Islet precursor cell (in vitro differentiated cells): ENCODE measurements around the gene TMEFF1.
"Not testable (repeated sequence)": the region's sequence is repeated elsewhere in the genome, so short reads cannot be mapped to it uniquely, and the experiment has no call there.

Experiments
- DNase-seq: peaks from one replicate; pipeline ENCODE4 v3.0.0-alpha.2; 2018

TMEFF1 gene

GRCh38 chr9:100472788-100473275 is at the start of gene TMEFF1:
Gene TMEFF1, plus strand, starts transcription at chr9:100473149. Its CDS starts 396 bp downstream, at chr9:100473545.
- peak; percentile 89 for DNase-seq

- no peak for DNase-seq
Observed at GRCh38 chr9:100425758-100426157, 47.2 kb upstream of the TMEFF1 start.

GRCh38 chr9:100426189-100426529 is 46.8 kb upstream of the TMEFF1 start:
- DNase-seq: no peak

GRCh38 chr9:100426530-100427365 is 46.2 kb upstream of the TMEFF1 start, which contains the start of gene MSANTD3:
Gene MSANTD3, plus strand, starts transcription at chr9:100427143. Its CDS starts 14,796 bp downstream, at chr9:100441939.
- peak; percentile 90 for DNase-seq

- peak; percentile 83 for DNase-seq
Observed at GRCh38 chr9:100427366-100428263, 45.3 kb upstream of the TMEFF1 start.

DNA sequence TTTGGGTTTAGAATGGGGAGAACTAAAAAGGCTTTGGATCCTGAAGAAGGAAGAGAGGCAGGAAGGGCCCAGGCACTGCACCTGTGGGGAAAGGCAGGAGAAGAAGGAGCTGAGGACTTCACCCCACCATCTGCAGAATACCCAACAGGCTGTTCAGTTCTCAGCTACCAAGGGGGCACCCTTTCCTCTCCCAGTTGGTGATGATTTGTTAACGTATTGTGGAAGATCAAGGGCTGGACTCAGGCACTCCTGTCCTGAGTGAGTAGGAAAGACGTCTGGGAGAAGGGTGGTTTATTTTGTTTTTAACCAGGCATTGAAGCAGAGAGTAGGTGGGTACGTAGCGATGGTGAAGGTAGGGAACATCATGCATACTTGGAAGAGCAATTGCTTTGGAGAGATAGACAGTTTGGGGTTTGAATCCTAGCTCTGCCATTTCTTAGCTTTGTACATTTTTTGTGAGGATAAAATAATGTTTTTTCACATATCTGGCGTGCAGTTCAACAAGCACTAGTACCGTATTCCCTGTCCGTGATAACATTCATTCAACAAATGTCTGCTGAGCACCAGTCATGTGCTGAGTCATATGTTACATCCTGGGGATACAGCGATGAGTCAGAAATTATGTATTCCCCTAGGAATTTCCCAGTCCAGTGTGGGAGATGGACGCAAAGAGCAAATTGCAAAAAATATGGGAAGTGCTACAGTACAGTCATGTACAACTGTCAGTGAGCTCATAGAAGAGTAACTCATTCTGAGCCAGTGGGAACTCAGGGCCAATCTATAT is 43.9 kb upstream of the TMEFF1 start:
- DNase-seq: peak; percentile 85

DNA sequence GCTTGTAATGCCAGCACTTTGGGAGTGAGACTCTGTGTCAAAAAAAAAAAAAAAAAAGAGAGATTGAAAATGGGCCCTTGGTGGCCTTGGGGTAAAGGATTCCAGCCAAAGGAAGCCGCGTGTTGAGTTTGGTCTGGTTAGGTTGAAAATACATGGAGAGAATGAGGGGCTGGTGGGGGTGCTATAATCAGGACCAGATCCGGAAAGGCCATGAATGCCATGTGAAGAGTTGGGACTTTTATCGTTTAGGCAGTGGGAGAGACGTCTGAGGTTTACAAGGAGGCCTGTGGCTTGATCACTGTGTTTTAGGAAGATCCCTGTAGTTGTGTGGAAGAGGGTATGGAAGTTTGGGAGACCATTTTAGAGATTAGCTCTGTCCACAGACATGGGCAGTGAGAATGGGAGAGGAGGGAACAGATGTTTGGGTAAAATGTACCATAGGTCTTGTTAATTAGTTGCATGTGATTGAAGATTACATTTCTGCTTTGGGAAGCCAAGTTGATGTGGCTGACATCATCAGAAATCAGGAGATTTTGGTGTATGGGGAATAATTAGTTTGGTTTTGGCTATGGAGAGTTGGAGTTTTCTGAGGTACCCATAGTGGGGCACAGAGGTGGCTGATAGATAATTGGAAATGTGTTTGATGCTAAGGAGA is 42.5 kb upstream of the TMEFF1 start:
- no peak for DNase-seq

DNA sequence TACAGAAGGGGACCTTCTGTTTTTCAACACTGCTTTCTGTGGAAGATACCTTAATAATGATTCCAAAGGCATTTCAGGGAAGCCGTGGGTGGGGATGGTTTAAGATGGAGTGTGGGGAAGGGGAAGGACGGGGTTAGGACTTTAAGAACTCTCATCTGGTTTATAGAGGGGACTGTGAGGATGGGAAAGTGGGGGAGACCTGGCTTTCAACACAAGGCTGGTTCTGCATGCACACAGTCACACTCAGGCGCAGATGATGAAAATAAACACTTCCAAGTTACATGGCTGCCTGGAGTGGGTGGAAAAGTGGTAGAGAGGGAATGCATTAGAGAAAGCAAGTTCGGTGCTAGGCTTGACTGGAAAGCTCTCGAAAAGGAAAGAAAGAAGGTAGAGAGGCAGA is 41.1 kb upstream of the TMEFF1 start:
- no peak for DNase-seq

DNA sequence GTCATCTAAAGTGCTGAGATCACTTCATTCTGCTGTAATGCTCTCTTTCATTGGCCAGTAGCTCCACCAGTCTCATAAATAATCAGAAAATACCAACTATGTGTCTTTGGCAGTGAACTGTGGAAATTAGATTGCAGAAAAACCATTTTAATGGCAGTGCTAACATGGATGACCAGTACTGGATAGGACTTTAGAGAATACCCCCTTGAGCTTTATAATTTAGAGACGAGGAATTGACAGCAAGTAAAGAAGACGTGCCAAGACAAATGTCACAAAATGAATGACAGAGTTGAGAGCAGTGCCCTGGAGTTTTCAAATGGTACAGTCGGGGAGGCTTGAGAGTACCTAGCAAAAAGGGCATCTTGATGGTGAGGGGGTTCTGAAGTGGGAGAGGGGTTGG is 40.2 kb upstream of the TMEFF1 start:
- DNase-seq: no peak

- no peak for DNase-seq
Observed at GRCh38 chr9:100436571-100436970, 36.4 kb upstream of the TMEFF1 start.

DNA sequence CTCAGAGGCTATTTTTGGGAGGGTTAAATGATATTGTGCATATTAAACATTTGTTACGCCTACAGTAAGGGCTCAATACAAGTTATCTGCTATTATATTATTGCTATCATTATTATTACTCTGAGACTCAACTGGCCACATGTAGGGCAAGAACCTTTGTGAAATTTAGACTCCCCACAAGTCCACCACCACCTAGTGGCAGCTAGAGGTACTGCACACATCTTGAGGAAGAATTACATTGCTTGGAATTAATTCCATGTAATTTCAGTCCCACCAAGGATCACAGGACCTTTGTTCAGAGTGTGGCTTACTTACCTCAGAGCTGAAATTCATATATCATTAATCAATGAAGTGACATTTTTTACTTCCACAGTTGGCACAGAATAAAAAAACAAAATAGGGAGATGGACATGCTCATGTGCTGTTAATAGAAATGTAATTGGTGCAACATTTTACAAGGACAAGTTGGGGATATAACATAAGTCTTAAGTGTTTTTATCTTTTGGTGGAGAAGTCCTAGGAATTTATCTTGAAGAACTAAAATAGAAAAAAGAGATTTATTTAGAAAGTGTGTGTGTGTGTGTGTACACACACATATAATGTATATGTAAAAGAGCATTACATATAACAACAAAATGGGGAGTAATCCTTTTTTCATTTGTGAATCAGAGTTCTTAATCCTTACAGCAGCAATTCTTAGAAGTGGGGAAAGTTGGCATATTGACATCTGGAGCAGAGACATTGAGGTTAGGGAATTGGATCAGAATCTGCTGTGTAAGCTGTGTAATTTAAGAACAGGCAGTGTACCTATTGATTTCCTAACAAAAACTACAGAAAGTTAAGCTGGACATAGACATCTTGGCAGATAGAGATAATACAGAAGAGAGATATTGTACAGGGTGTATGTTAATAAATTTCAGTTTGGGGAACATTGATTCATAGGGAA is 34.8 kb upstream of the TMEFF1 start:
- DNase-seq: peak; percentile 76

DNA sequence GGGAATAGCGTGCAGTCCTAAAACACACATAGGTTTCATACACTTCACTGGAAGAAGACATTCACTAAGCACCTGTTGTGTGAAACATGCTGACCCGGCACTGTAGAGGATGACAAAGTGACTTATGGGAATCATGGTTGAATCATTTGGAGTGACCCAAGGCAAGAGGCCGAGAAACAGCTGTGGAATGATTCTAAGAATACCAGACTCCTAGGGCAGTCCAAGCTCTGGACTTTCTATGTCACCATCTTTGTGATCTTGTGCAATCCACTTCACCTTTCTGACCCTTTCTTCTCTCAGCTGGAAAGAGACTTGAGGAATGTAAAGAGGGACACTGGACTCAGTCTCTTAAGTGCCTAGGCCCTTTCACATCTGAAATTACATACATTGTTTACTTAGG is 32.9 kb upstream of the TMEFF1 start:
- DNase-seq: peak; percentile 68

DNA sequence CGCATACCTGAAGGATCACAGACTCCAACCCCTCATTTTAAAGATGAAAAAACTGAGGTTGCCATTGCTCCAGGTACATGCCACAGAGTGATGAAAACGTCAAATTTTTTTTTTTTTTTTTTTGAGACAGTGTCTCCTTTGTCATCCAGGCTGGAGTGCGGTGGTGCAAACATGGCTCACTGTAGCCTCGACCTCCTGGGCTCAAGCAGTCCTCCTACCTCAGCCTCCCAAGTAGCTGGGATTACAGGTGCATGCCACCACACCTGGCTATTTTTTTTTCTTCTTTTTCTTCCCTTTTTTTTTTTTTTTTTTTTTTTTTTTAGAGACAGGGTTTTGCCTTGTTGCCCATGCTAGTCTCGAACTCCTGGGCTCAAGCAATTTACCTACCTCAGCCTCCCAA is 32.5 kb upstream of the TMEFF1 start:
- DNase-seq: not testable (repeated sequence)

DNA sequence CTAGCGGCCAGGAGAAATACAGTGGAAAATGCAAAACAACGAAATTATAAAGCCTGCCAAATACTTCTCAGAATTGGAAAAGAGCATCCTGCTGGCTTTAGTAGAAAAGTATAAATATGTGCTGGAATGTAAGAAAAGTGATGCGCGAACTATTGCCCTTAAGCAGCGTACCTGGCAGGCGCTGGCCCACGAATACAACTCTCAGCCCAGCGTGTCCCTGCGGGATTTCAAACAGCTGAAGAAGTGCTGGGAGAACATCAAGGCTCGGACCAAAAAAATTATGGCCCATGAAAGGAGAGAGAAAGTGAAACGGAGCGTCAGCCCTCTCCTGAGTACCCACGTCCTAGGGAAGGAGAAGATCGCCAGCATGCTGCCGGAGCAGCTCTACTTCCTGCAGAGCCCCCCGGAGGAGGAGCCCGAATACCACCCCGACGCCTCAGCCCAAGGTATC is 31.0 kb upstream of the TMEFF1 start:
- no peak for DNase-seq

DNA sequence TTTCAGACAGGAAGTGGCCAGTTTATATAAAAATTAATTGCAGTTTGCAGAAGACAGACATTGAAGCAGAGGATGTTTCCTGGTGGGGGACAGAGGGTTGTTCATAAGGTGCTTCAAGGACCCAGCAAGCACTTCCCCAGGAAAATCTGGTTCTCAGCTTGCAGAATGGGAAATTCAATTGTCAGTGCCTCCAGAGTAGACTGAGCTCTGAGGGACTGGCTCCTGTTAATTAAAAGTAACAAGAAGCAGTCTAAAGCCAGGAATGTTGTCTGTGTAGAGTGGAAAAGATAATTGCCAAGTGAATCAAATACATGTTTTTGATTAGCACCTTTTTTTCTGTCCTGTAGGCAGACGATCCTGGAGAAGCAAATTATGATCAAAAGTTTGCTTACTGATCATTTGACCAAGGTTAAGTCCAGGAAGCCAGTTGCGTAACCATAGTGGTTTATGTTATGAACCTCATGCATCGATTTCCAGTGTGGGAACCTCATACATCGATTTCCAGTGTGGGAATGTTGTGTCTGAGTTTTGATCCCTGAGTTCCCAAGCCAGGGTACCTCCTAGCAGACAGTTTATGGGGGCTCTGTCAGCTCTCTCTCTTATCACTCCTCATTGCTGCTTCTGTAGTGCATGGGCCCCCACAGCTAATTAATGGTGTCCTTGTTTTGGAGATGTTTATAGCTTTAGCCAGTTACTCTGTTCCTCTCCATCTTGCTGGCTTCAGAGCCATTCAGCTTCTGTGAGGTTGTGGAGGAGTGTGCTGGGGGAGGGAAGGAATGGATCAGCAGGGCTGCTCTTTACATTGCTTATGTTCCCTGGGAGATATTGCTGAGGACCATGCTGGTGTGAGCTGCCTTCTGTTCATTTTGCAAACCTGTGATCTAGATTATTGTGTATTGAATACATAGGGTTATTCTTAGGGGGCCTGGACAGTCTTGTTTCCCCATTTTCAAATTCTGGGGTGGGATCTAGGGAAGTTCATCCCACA is 28.9 kb upstream of the TMEFF1 start:
- no peak for DNase-seq

- DNase-seq: no peak
Observed at GRCh38 chr9:100445161-100445902, 27.6 kb upstream of the TMEFF1 start.

GRCh38 chr9:100445903-100446549 is 26.9 kb upstream of the TMEFF1 start:
- DNase-seq: no peak

DNA sequence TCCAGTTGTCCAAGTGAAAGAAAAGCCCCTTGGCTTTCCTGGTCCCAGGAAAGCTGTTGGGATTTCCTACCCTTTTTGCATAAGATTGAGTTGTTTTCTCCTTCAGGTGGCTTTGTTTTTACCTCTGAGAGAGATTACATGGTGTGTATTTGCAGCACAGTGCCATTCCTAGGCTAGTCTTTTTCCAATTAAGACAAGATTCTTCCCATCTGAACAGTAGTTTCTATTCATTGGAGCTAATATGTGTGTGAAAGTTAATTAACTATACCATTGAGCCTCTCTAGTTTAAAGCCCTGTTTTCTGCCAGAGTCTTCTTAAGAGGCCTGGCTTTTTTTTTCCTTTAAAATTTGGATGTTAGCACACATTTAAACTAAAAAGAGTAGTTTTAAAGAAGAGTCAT is 25.9 kb upstream of the TMEFF1 start:
- no peak for DNase-seq
